GM19025 (cell line): ENCODE data around the gene PLEKHM2.
"Not testable (repeated sequence)": the region's sequence is repeated elsewhere in the genome, so short reads cannot be mapped to it uniquely, and the experiment has no call there.

ENCODE experiments used
- ATAC-seq: cut with Tn5 transposase; IDR thresholded peaks from one replicate; pipeline ENCODE4 v1.9.1; 2021; ENCODE audit warnings: mild to moderate bottlenecking, low read depth, moderate library complexity; ENCODE audit not compliant: unreplicated experiment

The PLEKHM2 gene

DNA sequence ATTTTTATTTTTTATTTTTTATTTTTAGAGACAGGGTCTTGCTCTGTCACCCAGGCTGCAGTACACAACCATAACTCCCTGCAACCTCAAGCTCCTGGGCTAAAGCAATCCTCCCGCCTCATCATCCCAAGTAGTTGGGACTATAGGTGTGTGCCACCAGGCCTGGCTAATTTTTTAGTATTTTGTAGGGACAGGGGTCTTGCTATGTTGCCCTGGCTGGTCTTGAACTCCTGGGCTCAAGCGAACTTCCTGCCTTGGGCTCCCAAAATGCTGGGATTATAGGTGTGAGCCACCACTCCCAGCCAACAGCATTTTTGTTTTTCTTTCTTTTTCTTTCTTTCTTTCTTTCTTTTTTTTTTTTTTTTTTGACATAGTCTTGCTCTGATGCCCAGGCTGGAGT is 14.1 kb downstream of the PLEKHM2 start:
- no peak for ATAC-seq

DNA sequence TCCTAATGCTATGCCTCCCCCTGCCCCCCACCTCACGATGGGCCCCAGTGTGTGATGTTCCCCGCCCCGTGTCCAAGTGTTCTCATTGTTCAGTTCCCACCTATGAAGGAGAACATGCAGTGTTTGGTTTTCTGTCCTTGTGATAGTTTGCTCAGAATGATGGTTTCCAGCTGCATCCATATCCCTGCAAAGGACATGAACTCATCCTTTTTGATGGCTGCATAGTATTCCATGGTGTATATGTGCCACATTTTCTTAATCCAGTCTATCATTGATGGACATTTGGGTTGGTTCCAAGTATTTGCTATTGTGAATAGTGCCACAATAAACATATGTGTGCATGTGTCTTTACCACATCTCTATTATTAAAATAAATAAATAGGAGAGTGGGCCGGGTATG is 15.2 kb downstream of the PLEKHM2 start:
- ATAC-seq = not testable (repeated sequence)

DNA sequence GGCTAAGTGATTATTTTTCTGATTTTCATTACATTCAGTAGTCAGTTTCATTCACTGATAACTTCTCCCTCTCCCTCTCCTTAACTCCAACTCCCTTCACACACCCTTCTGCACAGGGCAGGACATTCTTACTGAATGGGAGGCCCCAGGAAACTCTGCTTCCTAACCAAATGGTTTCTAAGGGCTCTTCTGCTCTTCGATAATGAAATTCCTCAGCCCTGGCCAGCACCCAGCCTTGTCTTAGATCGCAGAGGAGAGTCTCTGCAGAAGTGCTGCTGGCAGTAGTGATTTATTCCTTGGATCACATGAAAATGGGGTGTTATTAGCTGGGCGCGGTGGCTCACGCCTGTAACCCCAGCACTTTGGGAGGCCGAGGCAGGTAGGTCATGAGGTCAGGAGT is 16.4 kb downstream of the PLEKHM2 start:
- no peak for ATAC-seq

DNA sequence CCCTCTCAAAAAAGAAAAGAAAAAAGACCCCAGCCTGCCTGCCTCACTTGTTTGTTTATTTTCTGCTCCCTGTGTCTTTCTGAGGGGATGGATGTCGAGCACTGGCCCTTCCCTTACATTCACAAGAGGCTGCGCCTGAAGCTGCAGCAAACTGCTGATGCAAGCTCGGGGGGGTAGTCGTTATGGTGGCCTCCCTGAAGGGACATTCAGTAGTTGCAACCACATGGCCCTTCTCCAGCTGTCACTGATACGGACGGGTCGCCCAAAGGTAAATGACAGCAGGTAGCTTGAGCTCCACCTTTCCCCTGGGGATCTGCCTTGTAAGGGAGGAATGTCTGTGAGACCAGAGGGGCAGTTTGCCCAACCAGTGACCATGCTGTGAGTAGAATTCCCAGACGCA is 17.7 kb downstream of the PLEKHM2 start:
- ATAC-seq = no peak

DNA sequence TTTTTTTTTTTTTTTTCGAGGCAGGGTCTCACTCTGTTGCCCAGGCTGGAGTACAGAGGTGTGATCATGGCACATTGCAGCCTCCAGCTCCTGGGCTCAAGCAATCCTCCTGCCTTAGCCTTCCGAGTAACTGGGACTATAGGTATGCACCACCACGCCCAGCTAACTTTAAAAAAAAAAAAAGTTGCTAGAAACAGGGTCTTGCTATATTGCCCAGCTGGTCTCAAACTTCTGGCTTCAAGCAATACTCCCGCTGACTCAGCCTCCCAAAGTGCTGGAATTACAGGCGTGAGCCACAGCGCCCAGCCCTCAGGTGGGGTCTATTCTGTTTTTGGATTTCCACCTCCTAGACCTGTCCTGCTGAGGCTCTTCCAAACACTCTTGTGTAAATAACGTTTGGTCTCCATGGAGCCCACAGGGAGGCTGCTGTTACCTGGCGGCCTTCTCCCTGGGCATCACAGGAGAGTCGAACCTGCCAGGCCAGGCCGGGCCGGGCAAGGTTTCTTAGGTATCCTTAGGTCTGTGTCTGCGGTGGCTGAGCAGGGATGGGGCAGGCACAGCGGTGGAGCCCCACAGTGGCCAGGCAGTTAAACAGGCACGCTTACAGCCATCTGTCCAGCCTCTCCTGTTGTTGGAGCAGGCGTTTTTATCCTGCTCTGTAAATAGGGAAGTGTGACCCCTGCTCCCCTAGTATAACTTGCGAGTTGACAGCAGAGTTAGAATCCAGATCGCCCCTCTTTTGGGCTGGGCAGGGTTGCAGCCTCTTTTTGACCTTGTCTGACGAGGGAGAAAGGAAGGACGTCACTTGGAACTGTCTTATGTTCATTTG is 18.8 kb downstream of the PLEKHM2 start:
- no peak for ATAC-seq

DNA sequence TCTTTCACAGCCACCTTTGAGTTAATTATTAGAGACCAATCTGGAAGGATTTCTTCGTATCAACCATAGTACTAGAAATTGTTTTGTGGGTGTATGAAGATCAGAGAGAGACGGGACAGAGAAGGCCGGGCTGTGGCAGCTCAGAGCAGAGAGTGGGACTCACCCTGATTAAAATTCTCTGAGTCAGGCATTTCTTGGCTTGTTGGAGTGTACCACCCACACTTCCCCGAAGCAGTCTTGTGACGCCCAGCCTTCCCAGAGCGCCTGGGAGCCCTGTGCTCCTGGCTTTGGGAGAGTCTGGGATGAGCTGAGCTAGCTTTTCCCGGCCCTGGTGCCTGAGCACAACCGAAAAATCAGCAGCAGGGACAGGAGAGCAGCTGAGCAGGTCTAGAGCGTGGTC is 19.4 kb downstream of the PLEKHM2 start:
- ATAC-seq = no peak

DNA sequence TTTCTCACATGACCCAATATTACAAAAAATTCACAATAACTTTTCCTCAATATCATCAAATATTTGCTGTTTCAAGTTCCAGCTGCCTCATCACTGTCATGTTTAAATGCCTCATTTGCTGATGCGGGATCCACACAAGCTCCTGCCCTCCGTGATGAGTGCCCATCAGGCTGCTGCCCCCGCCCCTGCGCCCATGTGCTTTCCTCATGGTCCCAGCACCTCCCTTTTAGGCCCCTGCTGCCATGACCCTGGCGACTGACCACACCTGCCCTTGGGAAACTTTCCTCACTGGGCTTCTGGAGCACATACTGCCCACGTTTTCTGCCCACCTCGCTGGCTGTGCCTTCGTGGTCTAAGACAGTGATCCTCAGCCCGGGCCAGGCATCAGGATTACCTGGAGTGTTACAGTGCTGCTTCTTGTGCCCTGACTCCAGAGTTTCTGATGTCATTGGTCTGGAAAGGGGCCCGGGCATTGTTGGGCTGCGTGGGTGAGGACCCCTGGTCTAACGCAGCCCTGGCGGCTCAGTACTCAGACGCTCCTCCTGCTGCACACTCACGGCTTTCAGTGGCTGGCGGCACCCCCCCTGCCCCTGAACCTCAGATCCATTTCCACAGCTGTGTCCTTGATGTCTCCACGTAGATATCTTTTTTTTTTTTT is 20.5 kb downstream of the PLEKHM2 start:
- ATAC-seq = no peak

DNA sequence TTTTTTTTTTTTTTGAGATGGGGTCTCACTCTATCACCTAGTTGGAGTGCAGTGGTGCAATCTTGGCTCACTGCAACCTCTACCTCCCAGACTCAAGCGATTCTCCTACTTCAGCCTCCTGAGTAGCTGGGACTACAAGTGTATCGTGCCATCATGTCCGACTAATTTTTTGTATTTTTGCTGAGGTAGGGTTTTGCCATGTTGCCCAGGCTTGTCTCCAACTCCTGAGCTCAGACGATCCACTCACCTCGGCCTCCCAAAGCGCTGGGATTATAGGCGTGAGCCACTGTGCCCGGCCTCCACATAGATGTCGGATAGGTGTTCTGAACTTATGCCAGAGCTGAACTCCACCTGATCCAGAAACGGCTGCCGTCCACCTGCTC is 21.1 kb downstream of the PLEKHM2 start:
- no peak for ATAC-seq

DNA sequence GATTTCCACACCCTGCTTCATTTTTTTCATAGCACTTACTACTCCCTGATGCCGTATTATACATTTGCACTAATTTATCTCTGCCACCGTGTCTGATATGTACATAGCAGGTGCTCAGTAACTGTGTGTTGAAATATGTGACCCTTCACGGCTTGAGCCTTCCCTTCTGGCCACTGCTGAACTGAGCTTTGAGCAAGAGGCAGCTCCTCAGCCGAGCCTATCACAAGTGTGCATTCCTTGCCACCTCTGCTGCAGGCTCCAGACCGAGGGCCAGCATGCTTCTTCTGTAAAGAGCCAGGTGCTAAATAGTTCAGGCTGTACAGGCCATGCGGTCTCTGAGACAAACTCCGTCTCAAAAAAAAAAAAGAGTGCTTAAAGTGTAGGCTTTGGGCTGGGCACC is 22.6 kb downstream of the PLEKHM2 start:
- no peak for ATAC-seq

DNA sequence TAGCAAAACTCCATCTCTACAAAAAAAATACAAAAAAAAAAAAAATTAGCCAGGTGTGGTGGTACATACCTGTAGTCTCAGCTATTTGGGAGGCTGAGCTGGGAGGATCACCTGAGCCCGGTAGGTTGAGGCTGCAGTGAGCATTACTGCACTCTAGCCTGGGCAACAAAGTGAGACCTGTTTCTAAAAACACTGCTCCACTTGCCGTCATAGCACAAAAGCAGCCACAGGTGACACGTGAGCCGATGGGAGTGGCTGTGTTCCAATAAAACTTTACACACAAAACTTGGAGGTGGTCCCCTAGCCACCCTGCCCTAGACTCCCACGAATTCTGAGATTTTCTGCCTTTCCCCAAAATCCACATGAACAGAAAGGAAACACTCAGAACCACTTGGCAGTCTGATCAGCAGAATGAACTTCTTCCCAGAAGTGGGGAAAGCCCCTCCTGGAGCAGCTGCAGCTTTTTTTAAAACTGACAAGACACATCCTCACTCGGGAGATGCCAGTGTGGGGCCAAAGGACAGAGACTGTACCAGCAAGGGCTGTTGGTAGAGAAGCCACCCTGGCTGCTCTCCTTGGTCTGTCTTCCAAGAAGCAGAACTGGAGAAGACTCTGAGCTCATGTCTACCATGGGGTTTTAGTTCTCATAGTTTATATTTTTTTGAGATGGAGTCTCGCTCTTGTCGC is 23.3 kb downstream of the PLEKHM2 start:
- no peak for ATAC-seq

DNA sequence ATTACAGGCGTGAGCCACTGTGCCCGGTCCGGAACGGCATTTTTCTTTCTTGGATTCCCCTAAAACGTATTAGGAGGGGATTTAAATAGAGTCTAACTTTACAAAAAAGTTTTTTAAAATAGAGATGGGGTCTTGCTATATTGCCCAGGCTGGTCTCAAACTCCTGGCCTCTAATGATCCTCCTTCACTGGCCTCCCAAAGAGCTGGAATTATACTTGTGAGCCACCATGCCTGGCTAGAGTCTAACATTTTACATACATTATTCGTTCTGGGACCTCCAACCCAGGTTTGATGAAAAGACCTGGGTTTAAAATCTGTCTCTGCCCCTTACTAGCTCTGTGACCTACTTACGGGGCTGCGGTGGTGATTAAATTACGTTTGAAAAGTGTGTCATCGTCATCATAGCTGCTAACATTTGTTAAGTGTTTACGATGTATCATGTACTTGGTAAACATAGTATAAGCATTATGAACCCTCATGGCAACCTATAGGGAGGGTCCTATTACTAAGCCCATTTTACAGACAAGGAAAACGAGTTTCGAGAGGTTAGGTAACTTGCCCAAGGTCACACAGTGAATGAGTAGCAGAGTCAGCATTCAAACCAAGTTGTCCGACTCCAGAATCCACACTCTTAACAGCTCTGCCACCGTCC is 24.5 kb downstream of the PLEKHM2 start:
- ATAC-seq = no peak

DNA sequence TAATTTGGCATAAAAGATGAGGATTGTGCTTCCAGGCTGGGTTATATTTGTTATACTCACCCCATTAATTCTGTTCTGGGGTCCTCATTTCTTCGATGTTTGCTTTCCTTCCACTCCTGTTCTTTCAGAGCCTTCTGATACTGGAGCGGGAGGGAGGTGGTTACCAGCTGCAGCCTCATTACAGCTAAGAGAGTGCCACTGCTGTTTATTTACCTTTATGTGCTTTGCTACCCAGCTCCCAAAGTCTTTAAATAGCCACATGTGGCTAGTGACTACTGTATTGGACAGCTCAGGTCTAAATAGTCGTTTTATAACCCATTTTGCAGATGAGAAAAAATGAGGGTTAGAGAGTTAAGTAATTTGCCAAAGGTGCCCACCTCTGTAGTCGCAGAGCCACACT is 25.1 kb downstream of the PLEKHM2 start:
- ATAC-seq = no peak

DNA sequence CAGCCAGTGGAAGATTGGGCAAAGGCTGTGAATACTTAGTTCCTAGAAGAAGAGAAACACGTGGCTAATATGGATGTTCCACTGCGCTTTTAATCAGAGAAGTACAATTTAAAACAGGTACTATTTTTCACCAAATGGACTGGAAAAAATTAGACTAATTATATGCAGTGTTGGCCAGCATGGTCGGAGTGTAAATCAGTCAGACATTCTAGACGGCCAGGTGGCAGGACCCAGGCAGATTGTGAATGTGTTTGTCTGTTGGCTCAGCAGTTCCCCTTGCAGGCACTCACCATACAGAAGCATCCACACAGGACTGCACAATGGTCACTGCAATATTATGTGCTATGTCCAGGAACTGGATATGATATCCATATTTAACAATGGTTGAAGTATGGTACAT is 28.0 kb downstream of the PLEKHM2 start:
- no peak for ATAC-seq

DNA sequence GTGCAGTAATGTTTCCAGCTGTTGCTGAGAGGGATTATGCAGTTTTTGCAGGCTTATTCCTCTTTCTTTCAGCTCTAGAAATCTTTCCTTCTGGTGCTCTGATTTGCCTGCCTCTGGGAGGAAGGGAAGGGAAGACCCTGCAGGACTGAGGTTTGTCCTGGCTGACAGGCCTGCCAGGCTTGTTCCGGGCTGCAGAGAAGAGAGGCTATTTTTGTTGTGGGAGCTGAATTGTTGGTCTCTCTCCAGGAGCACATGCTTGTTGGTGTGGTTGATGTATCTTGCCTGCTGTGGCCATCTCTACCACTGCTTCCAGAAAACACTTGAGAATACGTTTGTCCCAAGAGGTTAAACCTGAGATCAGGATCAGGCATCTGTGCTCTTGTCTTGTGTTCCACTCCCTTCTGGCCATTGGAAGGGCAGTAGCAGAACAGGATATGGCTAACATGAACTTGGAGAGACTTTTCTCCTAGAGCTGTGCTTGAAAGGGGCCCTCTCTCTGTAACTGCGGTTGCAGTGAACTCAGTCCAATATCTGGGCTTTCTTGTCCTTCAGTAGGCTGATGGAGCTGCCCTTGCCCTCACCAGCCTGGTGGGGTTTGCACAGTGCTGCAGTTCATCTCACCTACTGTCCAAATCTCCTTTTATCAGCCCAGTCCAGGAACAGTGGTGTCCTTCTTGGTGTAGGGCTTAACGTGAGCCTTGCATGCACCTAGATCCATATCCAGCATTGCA is 30.5 kb downstream of the PLEKHM2 start:
- no peak for ATAC-seq

DNA sequence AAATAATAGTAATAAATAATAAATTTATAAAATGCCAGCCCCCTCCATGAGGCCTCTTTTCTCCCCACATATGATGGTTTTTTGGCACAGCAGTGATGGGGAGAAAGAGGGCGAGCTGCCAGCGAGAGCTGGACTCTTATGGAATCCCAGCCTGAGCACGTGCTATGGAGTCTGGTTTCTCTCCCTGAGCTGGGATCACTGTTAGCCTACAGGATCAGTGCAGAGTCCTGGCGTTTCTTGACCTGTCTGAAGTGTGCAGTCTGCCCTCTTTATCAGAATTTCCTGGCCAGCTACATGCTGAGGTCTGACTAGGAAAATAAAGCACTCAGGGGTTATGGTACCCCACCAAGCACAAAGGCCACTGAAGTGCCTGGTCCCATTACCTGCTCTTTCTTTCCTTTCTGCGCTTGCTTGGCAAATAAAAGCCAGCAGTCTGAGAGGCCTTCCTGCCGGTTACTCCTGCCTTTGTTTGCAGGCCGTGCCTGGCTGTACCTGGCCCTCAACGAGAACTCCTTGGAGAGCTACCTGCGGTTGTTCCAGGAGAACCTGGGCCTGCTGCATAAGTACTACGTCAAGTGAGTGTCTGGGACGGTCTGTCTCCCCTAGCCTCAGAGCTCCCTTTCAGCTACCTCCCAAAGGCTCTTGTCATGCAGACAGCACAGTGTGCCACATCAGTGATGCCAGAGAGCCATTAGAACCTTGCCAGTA is 33.5 kb downstream of the PLEKHM2 start:
- ATAC-seq = no peak

DNA sequence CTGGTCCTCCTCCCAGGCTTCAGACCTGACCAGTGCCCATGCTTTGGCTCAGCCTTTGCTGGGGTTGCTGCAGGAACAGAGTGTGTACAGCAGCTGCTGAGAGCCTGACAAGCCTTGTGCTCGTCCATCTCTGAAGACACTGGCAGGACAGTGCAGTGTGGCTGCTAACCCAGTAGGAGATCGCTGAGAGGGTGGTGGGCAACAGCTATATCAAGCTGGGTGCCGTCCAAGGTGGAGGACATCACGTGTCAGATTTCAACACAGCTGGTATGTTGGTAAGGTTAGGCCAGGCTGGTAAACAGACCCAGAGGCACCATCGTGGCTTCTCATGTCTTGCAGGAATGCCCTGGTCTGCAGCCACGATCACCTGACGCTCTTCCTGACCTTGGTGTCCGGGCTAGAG is 34.1 kb downstream of the PLEKHM2 start:
- ATAC-seq = no peak

DNA sequence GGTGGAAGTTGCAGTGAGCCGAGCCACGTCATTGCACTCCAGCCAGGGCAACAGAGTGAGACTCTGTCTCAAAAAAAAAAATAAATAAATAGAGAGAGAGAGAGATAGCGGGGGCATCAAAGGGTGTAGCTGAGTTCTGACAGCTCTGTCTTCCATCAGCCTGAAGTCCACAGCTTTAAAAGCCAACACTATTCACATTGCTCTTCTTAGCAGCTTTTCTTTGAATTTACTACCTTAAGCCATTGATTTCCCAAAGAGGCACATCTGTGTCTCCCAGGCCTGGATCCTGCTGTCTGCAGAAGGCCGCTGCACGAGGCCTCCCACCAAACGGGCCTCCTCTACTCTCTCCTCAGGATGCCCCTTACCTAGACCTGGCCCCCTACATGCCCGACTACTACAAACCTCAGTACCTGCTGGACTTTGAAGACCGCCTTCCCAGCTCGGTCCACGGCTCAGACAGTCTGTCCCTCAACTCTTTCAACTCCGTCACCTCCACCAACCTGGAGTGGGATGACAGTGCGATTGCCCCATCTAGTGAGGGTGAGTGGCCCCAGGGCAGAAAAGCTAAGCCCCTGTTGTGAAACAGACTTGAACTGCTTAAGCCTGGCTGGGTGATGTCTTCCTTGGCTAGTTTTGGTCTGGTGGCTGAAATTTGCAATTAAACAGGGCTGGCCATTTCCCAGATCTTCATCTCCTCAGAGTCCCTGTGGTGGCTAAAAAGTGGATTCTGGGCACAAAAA is 35.4 kb downstream of the PLEKHM2 start:
- no peak for ATAC-seq

DNA sequence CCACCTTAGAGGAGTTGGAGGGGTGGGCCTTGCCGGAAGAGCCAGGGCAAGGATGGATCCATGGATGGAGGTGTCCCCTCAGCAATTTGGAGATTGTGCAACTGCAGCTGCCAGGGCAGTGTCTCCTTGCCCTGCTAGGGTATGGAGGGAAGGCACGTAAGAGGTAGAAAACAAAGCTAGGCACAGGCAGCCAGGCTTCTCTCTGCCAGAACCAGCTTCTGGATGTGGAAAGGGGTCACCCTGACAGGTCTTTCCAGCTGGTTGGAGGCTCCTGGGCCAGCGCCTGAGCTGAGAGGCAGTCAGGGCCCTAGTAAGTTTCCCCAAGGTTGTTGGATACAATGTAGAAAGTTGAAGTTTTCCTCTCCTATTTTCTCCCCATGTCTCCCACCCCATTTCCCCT is 36.7 kb downstream of the PLEKHM2 start:
- no peak for ATAC-seq

DNA sequence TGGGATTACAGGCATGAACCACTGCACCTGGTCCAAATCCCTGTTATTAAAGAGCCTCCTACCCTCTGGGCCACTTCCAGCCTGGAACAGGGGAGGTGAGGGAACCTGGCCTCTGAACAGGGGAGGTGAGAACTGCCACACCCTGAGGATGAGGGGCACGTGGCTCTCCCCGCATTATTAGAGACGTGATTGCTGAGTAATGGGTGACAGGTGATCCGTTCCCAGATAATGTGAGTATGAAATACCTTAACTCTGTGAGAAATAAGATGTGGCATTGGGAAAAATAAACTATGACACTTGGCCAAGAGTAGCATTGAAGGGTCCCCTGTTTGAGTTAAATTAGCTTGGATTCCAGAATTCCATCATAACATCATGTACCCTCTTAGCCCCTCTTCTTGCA is 38.3 kb downstream of the PLEKHM2 start:
- ATAC-seq = no peak
